Measurements from ENCODE around the gene UBE2Q1.

DNA sequence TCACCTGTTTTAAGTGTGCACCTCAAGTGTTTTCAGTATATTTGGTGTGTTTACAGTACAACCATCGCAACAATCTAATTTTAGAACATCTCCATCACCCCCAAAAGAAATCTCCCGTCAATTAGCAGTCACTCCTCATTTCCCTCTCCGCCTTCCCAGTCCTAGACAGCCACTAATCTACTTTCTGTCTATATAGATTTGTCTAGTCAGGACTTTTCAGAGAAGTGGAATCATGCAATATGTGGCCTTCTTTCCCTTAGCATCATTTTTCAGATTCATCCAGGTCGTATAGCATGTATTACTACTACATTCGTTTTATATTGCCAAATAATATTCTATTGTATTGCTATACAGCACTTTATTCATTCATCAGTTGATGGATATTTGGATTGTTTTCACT lies 54.6 kb downstream of the UBE2Q1 start:
- TF ChIP-seq ZNF384 (IDR thresholded peaks at IDR 0.05) (no peak), L3MBTL2 (conservative IDR thresholded peaks at IDR 0.05) (no peak), TARDBP (IDR thresholded peaks at IDR 0.05) (no peak), HDGF (IDR thresholded peaks at IDR 0.05; ENCODE audit: borderline replicate concordance) (no peak), BHLHE40 (IDR thresholded peaks at IDR 0.05; ENCODE audit: borderline replicate concordance) (no peak), ARNT (IDR thresholded peaks at IDR 0.05) (no peak), ELF4 (IDR thresholded peaks at IDR 0.05) (no peak), FOXA1 (IDR thresholded peaks at IDR 0.05) (no peak)
- TF ChIP-seq, protein P1, sequence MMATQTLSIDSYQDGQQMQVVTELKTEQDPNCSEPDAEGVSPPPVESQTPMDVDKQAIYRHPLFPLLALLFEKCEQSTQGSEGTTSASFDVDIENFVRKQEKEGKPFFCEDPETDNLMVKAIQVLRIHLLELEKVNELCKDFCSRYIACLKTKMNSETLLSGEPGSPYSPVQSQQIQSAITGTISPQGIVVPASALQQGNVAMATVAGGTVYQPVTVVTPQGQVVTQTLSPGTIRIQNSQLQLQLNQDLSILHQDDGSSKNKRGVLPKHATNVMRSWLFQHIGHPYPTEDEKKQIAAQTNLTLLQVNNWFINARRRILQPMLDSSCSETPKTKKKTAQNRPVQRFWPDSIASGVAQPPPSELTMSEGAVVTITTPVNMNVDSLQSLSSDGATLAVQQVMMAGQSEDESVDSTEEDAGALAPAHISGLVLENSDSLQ (IDR thresholded peaks at IDR 0.05): no peak

Measured in HEK293T (cell line).